ENCODE data around the gene TEX14.

Gene TEX14

DNA sequence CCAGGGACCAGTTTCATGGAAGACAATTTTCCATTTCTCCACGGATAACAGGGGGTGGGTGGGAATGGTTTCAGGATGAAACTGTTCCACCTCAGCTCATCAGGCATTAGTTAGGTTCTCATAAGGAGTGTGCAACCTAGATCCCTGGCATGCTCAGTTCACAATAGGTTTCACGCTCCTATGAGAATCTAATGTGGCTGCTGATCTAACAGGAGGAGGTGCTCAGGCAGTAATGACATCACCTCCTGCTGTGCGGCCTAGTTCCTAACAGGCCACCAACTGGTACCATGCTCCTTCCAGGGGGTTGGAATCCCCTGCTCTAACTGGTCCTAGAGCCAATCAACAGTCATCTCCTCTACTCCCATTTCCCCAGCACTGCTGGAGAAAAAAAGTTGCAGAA, 19.9 kb downstream of the TEX14 start:
- no peak for DNase-seq (ENCODE audit: low spot score)

DNA sequence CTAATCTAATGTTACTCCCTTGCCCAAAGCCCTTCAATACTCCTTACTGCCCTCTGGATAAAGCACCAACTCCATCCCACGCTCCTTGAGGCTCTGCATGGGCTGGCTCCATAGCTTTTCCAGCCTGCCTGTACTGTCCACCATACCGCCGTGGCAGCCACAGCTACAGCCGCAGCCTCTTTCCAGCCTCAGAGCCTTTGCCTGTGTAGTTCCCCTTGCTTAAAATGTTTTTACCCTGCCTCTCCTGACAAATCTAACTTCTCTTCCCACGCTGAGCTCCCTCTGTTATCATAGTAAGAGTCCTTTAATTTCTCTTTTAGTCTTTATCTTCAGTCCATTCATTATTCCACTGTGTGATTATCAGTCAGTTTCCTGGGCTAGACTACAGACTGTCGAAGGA, 22.0 kb downstream of the TEX14 start:
- TF ChIP-seq, protein P1, sequence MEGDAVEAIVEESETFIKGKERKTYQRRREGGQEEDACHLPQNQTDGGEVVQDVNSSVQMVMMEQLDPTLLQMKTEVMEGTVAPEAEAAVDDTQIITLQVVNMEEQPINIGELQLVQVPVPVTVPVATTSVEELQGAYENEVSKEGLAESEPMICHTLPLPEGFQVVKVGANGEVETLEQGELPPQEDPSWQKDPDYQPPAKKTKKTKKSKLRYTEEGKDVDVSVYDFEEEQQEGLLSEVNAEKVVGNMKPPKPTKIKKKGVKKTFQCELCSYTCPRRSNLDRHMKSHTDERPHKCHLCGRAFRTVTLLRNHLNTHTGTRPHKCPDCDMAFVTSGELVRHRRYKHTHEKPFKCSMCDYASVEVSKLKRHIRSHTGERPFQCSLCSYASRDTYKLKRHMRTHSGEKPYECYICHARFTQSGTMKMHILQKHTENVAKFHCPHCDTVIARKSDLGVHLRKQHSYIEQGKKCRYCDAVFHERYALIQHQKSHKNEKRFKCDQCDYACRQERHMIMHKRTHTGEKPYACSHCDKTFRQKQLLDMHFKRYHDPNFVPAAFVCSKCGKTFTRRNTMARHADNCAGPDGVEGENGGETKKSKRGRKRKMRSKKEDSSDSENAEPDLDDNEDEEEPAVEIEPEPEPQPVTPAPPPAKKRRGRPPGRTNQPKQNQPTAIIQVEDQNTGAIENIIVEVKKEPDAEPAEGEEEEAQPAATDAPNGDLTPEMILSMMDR (IDR thresholded peaks at IDR 0.05; ENCODE audit: extremely low read depth, missing control alignments), result no peak

More for the DNA sequence above, 19.9 kb downstream of the TEX14 start:
- TF ChIP-seq, protein P1 (IDR thresholded peaks at IDR 0.05; ENCODE audit: extremely low read depth, missing control alignments), result no peak

DNA sequence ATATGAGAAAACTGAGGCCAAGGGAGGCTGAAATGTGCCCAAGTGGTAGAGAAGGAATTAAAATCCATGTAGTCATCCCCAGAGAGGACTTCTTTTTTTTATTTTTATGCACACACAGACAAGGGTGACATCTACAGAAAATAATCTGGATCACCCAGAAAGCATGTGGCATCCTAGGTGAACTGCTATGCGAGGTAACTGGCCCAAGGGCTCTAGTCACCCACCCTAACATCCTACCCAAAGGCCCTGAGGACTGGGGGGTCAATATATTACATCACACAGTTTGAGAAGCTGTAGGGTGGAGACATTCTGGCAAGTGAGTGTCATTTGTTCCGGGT, 23.3 kb downstream of the TEX14 start:
- DNase-seq (ENCODE audit: low spot score), result no peak
- TF ChIP-seq, protein P1 (IDR thresholded peaks at IDR 0.05; ENCODE audit: extremely low read depth, missing control alignments), result no peak

More for the DNA sequence above, 22.0 kb downstream of the TEX14 start:
- no peak for DNase-seq (ENCODE audit: low spot score)

DNA sequence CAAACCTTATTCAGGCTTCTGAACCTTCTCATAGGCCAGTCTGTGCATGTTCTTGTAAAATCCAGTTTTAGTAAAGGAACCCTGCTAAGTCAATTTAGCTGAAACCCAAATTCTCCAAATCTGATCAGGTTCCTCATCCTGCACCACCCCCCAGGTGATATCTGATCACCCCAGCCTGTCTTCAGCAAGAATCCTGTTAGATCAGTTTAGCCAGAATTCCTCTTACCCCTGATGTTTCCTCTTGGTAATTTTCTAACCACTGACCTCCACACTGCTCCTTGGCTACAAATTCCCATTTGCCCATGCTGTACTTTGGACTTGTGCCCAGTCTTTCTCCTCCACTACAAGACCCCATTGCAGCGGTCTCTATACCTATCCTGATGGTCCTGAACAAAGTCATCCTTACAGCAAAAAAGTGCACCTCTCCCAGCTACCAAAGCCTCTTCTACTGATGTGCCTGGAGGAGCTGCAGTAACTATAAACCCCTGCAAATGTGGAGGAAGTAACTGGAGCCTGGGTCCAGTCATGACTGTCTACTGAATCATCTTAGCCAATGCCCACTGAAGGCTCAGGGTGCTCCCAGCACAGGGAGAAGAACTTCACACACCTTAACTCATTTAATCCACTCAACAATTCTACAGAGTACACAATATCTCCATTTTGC, 23.8 kb downstream of the TEX14 start:
- DNase-seq (ENCODE audit: low spot score), result no peak
- TF ChIP-seq, protein P1 (IDR thresholded peaks at IDR 0.05; ENCODE audit: extremely low read depth, missing control alignments), result no peak

DNA sequence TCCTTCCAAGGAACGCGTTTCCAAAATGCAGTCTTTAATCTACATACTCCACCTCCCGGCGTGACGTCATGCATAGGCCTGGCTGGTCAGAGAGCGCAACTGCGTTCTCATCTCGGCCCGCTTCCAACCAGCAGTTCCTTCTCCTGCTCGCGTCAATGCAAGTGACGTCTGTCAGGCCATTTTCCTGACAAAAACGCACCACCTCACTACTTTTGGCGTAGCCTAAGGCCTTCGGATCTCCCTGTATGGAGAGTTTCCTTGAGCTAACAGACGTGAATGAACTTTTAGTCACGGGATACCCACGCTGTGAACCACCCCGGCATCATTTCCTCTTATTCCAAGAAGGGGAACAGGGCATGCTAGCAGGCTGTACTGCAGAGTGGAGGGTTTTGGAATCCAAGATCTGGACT, 25.0 kb downstream of the TEX14 start:
- TF ChIP-seq, protein P1 (IDR thresholded peaks at IDR 0.05; ENCODE audit: extremely low read depth, missing control alignments), result no peak
- DNase-seq (ENCODE audit: low spot score), result no peak

DNA sequence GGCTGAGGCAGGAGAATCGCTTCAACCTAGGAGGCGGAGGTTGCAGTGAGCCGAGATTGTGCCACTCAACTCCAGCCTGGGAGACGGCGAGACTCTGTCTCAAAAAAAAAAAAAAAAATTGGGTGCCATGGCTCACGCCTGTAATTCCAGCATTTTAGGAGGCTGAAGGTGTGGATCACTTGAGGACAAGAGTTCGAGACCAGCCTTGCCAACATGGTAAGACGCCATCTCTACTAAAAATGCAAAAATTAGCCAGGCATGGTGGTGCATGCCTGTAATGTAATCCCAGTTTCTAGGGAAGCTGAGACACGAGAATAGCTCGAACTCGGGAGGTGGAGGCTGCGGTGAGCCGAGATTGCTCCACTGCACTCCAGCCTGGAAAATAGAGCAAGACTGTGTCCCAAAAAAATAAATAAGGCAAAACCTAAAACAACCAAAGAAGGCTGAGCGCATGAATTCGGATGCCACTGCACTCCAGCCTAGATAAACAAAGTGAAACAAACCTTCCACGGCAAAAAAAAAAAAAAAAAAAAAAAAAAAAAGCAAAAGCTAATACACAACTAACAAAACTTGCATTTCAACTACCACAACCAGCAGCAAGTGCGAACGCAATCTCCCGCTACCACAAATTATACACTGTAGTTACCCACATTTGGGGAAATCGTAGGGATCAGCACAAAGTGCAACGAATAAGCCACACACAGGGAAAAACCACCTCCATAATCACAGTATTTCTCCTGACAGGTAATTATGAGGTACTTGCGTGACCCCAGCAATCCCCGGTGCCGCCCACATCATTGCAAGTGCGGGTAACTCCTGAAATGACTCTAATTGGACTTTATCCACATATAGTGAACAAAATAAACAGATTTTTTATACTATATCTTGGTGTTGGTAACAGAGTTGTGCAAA, 25.6 kb downstream of the TEX14 start:
- TF ChIP-seq, protein P1 (IDR thresholded peaks at IDR 0.05; ENCODE audit: extremely low read depth, missing control alignments), result no peak
- DNase-seq (ENCODE audit: low spot score), result no peak

DNA sequence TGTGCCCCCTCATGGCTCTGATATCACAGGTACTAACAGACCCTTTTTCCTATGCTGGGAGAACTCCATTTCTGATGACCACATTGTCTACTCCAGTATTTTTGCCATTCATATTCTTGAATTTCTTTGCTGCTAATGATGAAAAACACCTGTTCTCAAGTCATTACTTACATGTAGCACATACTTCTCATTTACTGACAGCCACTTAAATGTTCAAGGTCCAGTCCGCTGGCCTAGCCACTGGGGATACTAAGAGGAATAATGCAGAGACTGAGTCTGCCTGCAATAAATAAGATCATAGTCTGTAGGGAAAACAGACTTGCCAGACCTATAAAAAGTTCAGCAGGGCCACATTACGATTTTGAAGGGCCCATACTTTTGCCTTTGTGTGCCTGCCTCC, 27.5 kb downstream of the TEX14 start:
- TF ChIP-seq, protein P1 (IDR thresholded peaks at IDR 0.05; ENCODE audit: extremely low read depth, missing control alignments), result no peak
- DNase-seq (ENCODE audit: low spot score), result no peak

Measured in GM20000 (cell line).